ENCODE measurements around the gene PRMT5.

DNA sequence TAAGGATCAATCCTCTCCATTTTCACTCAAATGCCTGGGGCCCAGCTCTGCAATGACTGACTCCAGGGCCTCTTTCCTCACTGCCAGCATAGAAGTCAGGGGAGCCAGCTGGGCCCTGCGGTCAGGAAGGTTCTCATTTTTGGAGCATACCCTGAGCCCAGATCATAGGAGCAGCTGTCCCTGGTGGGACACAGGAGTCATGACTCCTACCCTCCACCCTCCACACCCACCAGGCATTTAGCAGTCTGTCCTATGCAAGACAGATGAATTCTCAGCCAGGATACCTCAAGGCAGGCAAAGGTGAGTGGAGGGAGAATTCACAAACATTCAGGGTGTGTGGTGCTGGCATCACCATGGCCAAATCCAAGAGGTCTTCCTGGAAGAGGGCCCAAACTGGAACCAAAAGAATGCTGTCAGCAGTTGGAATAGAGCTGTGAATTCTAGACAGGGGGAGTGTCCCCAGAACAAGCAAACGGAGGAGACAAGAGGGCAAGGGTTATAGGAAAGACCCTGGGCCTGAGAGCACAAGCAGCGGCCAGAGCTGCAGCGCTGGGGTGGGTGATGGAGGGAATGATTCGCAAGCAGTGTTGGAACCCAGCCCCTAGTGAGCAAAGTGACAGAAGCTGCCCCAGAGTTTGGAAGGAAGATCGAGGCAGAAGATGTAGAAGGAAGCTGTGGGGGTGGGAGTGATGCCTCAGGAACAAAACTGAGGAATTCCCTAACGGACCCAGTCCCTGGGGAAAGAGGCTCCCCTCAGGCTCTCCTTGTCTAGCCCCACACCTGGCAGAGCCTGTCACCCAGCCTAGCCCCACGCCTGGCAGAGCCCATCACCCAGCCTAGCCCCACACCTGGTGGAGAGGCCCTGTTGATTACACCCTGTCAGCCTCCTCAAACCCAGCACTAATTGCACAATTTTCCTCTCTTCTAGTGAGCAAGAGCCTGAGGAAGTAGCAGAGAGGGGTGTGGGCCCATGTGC lies 50.6 kb downstream of the PRMT5 start:
- TF ChIP-seq, protein P1, sequence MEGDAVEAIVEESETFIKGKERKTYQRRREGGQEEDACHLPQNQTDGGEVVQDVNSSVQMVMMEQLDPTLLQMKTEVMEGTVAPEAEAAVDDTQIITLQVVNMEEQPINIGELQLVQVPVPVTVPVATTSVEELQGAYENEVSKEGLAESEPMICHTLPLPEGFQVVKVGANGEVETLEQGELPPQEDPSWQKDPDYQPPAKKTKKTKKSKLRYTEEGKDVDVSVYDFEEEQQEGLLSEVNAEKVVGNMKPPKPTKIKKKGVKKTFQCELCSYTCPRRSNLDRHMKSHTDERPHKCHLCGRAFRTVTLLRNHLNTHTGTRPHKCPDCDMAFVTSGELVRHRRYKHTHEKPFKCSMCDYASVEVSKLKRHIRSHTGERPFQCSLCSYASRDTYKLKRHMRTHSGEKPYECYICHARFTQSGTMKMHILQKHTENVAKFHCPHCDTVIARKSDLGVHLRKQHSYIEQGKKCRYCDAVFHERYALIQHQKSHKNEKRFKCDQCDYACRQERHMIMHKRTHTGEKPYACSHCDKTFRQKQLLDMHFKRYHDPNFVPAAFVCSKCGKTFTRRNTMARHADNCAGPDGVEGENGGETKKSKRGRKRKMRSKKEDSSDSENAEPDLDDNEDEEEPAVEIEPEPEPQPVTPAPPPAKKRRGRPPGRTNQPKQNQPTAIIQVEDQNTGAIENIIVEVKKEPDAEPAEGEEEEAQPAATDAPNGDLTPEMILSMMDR (conservative IDR thresholded peaks at IDR 0.05; ENCODE audit: low read length) = no peak
- TF ChIP-seq EZH2phosphoT487 (IDR thresholded peaks at IDR 0.05; ENCODE audit: borderline replicate concordance) = no peak
